ENCODE data around the gene OR2W3.

Gene OR2W3

DNA sequence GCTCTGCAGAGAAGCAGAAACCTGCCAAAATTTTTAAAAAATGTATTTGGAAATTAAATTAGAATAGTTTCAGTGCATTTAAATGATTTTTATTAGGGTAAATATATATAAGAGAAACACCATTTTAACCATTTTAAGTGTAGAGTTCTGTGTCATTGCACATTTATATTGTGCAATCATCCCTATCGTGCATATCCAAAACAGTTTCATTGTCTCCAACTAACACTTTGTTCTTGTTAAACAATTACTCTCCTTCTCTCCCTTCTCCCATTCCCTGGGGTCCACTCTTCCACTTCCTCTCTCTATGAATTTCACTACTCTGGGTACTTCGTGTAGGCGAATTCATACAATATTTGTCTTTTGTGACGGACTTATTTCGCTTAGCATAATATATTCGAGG is 47.2 kb downstream of the OR2W3 start:
- no peak overlapping the region for H4K12ac ChIP-seq (ENCODE audit: low read depth, low read length)
- H2BK120ac ChIP-seq (ENCODE audit: insufficient read depth, low read length, poor library complexity) = no peak overlapping the region
- no peaks in the 10 kb centered on the region for H3K79me2 ChIP-seq (ENCODE audit: control insufficient read depth, insufficient read depth, low read length, poor library complexity)
- no peaks in the 10 kb centered on the region for H3K79me1 ChIP-seq (ENCODE audit: low read length)
- no peak overlapping the region for H4K91ac ChIP-seq (ENCODE audit: low read depth, low read length)
- H3K4ac ChIP-seq (ENCODE audit: low read depth, low read length) = no peak overlapping the region
- WGBS (ENCODE audit: extremely low coverage, insufficient coverage, insufficient read length) = no CpG with 5 or more reads among the region's 6 CpGs
- H2AFZ ChIP-seq (ENCODE audit: insufficient read depth, low read length, poor library complexity) = no peak overlapping the region
- no peaks in the 10 kb centered on the region for H3K27me3 ChIP-seq (ENCODE audit: insufficient read depth, low read length)
- H3K36me3 ChIP-seq (ENCODE audit: control insufficient read depth in 1 of 2, insufficient read depth in 2 of 2, low read length in 2 of 2) = no peaks in the 10 kb centered on the region
- H3K4me3 ChIP-seq (ENCODE audit: low read depth, low read length) = no peak overlapping the region
- H2AK5ac ChIP-seq (ENCODE audit: low read length) = no peak overlapping the region
- no peak overlapping the region for H3K27ac ChIP-seq (ENCODE audit: low read depth, low read length)
- no peak for DNase-seq
- no peak overlapping the region for H3K9ac ChIP-seq (ENCODE audit: low read length)
- H3K4me1 ChIP-seq (ENCODE audit: control insufficient read depth in 1 of 2, insufficient read depth in 2 of 2, low read length in 2 of 2) = no peaks in the 10 kb centered on the region
- no peak overlapping the region for H2BK5ac ChIP-seq (ENCODE audit: low read depth, low read length, poor library complexity)
- no peak overlapping the region for H3K4me2 ChIP-seq (ENCODE audit: low read length)
- no peak overlapping the region for H2BK12ac ChIP-seq (ENCODE audit: low read length)
- no peak overlapping the region for H4K8ac ChIP-seq (ENCODE audit: low read depth, low read length)
- no peak overlapping the region for H3K18ac ChIP-seq (ENCODE audit: low read length)
- no peak overlapping the region for H3K14ac ChIP-seq (ENCODE audit: low read length)
- H3K9me3 ChIP-seq (ENCODE audit: insufficient read depth, low read depth, low read length) = no peaks in the 10 kb centered on the region
- no peak overlapping the region for H3K23ac ChIP-seq (ENCODE audit: low read length)
